ENCODE measurements around the gene RNF157.

The RNF157 gene

GRCh38 chr17:76240461-76241203, at the start of gene RNF157:
Gene RNF157 (minus strand): TSS chr17:76240493. CDS start chr17:76240240, 253 bp downstream.
- Histone ChIP-seq H3K9me3 (ENCODE audit: control insufficient read depth, insufficient read depth, low read depth, low read length) (no peaks in the 10 kb centered on the region), H3K4me3 (ENCODE audit: low read depth, low read length) (peak within 1 kb of the TSS; percentile 33), H3K4me1 (ENCODE audit: control insufficient read depth, insufficient read depth, low read length) (peaks cover 7% of the 10 kb centered on the region), H3K27ac (ENCODE audit: extremely low read depth, low read depth, low read length) (peak within 1 kb of the TSS; percentile 21; the same call in 1 of the 2 replicates), H3K36me3 (ENCODE audit: control insufficient read depth in 2 of 2, insufficient read depth in 1 of 2, low read length in 2 of 2) (no peaks in the 10 kb centered on the region)
- ChIA-PET POLR2A (interaction anchor here (0.9 to 2.0 kb wide), 7 partner anchors 20 to 48 kb away, joined by 3 to 17 read pairs (median 3); partner anchors contain the start of gene UBALD2), CTCF (interaction anchor here (0.6 to 3.6 kb wide), 4 partner anchors 38 to 476 kb away, joined by 3 to 19 read pairs (median 4); partner anchors contain the start of gene GALK1)
- TF ChIP-seq KLF10 (tag by site-specific recombination; IDR thresholded peaks at IDR 0.05) (peak; percentile 51; the same call in 1 of the 2 replicates), ZIC2 (tag by site-specific recombination; IDR thresholded peaks at IDR 0.05) (peak; percentile 56), SP2 (tag by site-specific recombination; IDR thresholded peaks at IDR 0.05) (peak; percentile 67), PATZ1 (tag by site-specific recombination; IDR thresholded peaks at IDR 0.05) (peak; percentile 85), ZNF114 (tag by site-specific recombination; IDR thresholded peaks at IDR 0.05) (no peak), ZFHX2 (tag by site-specific recombination; conservative IDR thresholded peaks at IDR 0.05) (peak; percentile 27; the same call in 1 of the 2 replicates), ZFP41 (tag by site-specific recombination; IDR thresholded peaks at IDR 0.05; ENCODE audit: borderline replicate concordance) (no peak), ZNF394 (tag by site-specific recombination; IDR thresholded peaks at IDR 0.05; ENCODE audit: borderline replicate concordance) (no peak), ZNF2 (tag by site-specific recombination; IDR thresholded peaks at IDR 0.05) (peak; percentile 31; the same call in 1 of the 2 replicates), ZNF10 (tag by site-specific recombination; IDR thresholded peaks at IDR 0.05) (peak; percentile 39; the same call in 1 of the 2 replicates), OVOL3 (tag by site-specific recombination; IDR thresholded peaks at IDR 0.05) (no peak), GLIS2 (tag by site-specific recombination; IDR thresholded peaks at IDR 0.05) (peak; percentile 84), ZBTB11 (tag by site-specific recombination; conservative IDR thresholded peaks at IDR 0.05; ENCODE audit: low read depth) (no peak), SP3 (tag by site-specific recombination; IDR thresholded peaks at IDR 0.05) (peak; percentile 66), KLF9 (tag by site-specific recombination; IDR thresholded peaks at IDR 0.05; ENCODE audit: low read depth) (peak; percentile 86), KLF16 (tag by site-specific recombination; IDR thresholded peaks at IDR 0.05) (peak; percentile 75), ZNF585B (tag by site-specific recombination; IDR thresholded peaks at IDR 0.05) (no peak), ZSCAN23 (tag by site-specific recombination; IDR thresholded peaks at IDR 0.05) (0 out of 2 replicates have a peak, but pooled peaks have one; percentile 54), ZBTB20 (tag by site-specific recombination; IDR thresholded peaks at IDR 0.05) (peak; percentile 27; the same call in 1 of the 2 replicates), ZNF654 (tag by site-specific recombination; IDR thresholded peaks at IDR 0.05; ENCODE audit: low read depth) (no peak), ZFP37 (tag by site-specific recombination; IDR thresholded peaks at IDR 0.05) (no peak), YY1 (tag by site-specific recombination; IDR thresholded peaks at IDR 0.05) (peak; percentile 47), ZNF529 (tag by site-specific recombination; IDR thresholded peaks at IDR 0.05; ENCODE audit: insufficient replicate concordance) (no peak), ZNF501 (tag by site-specific recombination; IDR thresholded peaks at IDR 0.05) (peak; percentile 70)
- TF ChIP-seq, protein P1, sequence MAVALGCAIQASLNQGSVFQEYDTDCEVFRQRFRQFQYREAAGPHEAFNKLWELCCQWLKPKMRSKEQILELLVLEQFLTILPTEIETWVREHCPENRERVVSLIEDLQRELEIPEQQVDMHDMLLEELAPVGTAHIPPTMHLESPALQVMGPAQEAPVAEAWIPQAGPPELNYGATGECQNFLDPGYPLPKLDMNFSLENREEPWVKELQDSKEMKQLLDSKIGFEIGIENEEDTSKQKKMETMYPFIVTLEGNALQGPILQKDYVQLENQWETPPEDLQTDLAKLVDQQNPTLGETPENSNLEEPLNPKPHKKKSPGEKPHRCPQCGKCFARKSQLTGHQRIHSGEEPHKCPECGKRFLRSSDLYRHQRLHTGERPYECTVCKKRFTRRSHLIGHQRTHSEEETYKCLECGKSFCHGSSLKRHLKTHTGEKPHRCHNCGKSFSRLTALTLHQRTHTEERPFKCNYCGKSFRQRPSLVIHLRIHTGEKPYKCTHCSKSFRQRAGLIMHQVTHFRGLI (tag by site-specific recombination; IDR thresholded peaks at IDR 0.05), result no peak
- TF ChIP-seq, protein P2, sequence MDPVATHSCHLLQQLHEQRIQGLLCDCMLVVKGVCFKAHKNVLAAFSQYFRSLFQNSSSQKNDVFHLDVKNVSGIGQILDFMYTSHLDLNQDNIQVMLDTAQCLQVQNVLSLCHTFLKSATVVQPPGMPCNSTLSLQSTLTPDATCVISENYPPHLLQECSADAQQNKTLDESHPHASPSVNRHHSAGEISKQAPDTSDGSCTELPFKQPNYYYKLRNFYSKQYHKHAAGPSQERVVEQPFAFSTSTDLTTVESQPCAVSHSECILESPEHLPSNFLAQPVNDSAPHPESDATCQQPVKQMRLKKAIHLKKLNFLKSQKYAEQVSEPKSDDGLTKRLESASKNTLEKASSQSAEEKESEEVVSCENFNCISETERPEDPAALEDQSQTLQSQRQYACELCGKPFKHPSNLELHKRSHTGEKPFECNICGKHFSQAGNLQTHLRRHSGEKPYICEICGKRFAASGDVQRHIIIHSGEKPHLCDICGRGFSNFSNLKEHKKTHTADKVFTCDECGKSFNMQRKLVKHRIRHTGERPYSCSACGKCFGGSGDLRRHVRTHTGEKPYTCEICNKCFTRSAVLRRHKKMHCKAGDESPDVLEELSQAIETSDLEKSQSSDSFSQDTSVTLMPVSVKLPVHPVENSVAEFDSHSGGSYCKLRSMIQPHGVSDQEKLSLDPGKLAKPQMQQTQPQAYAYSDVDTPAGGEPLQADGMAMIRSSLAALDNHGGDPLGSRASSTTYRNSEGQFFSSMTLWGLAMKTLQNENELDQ (tag by site-specific recombination; IDR thresholded peaks at IDR 0.05; ENCODE audit: low read depth), result no peak
- TF ChIP-seq, protein P3, sequence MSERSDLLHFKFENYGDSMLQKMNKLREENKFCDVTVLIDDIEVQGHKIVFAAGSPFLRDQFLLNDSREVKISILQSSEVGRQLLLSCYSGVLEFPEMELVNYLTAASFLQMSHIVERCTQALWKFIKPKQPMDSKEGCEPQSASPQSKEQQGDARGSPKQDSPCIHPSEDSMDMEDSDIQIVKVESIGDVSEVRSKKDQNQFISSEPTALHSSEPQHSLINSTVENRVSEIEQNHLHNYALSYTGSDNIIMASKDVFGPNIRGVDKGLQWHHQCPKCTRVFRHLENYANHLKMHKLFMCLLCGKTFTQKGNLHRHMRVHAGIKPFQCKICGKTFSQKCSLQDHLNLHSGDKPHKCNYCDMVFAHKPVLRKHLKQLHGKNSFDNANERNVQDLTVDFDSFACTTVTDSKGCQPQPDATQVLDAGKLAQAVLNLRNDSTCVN (tag by site-specific recombination; optimal IDR thresholded peaks at IDR 0.05), result peak; percentile 89

Measured in HEK293 (cell line).